Endothelial cell of hepatic sinusoid (primary cell): ENCODE measurements around the gene FBXO47.

Source experiments
- in situ Hi-C: cut with HindIII; loops from 2 replicates; pipeline ENCODE4 v1.10.0; 2017; ENCODE audit warnings: low sequenced_read_pairs

FBXO47 gene

GRCh38 chr17:38907930-38908675 is 59.1 kb downstream of the FBXO47 start:
- in situ Hi-C loops = no loop called here

DNA sequence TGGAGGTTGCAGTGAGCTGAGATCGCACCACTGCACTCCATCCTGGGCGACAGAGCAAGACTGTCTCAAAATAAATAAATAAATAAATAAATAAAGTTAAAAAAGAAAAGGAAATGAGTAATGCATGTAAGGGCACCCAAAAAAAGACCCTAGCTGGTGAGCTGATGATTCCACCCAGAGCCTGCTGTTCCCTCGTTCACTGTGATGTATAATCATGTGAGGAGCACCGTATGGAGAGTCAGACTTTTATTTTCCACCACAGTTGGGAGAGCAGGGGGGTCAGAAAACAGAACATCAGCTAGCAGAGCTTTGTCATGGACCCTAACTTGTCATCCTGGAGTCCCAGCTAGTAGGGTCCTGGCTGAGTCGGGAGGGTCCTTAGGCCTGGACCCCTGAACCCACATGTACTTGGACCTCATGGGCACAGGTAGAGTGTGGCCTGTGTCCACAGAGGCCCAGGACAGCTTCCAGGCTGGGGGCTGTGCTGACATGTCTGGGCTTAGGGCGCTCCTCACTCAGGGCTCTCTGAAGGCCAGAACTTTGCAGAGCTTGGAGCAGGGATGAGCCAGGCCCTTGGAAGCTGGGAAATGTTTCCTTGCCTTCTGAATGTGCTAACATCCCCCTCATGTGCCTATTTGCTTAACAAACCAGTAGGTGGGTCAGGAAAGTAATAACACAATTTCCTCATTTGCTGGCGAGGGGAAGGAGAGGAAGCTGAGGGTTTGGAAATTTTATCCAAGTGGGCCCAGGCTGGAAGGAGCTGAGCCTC is 60.6 kb downstream of the FBXO47 start:
- in situ Hi-C loops = no loop called here

DNA sequence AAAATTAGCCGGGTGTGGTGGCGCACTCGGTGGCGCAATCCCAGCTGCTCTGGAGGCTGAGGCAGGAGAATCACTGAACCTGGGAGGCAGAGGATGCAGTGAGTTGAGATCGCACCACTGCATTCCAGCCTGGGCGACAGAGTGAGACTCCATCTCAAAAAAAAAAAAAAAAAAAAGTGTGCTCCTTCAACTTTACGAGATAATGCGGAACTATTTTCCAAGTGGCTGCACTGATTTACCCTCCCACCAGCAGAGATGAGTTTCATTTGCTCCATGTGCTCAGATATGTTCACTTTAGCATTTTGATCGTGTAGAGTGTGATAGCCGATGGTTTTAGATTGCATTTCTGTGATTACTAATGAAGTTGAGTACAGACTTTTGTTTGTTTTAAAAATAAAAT is 61.8 kb downstream of the FBXO47 start:
- in situ Hi-C loops = no loop called here

DNA sequence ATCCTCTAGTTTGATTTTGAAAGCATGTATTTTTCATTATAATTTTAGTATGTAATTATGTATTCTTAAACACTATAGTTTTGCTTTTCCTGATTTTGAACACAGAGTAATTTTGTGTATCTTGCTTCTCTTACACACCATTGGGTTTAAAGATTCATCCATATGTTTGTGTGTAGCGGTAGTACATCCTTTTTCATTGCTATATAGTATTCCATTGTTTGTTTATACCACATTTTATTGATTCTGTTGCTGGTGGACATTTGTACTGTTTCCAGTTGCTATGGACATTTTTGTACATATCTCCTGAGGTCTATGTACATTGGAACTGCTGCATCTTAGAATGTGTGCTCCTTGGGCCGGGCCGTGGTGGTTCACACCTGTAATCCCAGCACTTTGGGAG is 62.3 kb downstream of the FBXO47 start:
- in situ Hi-C loops = no loop called here

DNA sequence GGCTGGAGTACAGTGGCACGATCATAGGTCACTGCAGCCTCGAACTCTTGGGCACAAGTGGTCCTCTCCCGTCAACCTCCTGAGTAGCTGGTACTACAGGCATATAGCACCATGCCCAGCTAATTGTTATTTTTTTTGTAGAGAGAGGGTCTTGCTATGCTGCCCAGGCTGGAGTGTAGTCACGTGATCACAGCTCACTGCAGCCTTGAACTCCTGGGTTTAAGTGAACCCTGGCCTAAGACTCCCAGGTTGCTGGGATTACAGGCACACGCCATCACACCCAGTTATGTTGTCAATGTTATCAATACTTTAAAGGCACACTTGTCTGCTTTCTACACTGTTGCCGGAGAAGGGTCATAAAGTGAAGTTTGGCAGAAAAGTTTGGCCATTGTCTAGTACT is 63.8 kb downstream of the FBXO47 start:
- in situ Hi-C loops = no loop called here

GRCh38 chr17:38900978-38901656 is 66.1 kb downstream of the FBXO47 start:
- in situ Hi-C loops = no loop called here

GRCh38 chr17:38899421-38899820 is 67.8 kb downstream of the FBXO47 start:
- in situ Hi-C loops = no loop called here

- in situ Hi-C loops = no loop called here
Observed at GRCh38 chr17:38898812-38899348, 68.3 kb downstream of the FBXO47 start.

DNA sequence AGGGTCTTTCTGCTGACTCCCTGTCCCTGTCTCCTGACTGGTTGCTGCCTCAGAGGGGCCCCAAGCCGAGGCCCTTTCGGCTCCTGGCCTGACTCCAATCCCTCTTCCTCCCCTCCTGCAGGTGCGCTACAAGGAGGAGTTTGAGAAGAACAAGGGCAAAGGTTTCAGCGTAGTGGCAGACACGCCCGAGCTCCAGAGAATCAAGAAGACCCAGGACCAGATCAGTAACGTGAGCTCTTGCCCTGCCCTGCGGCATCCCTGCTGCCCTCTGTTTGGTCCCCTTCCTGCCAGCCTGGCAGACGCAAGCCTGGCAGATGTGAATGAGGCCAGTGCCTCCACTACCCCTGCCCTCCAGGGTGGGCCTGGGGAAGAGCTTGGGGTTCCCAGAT is 68.9 kb downstream of the FBXO47 start:
- in situ Hi-C loops = no loop called here

DNA sequence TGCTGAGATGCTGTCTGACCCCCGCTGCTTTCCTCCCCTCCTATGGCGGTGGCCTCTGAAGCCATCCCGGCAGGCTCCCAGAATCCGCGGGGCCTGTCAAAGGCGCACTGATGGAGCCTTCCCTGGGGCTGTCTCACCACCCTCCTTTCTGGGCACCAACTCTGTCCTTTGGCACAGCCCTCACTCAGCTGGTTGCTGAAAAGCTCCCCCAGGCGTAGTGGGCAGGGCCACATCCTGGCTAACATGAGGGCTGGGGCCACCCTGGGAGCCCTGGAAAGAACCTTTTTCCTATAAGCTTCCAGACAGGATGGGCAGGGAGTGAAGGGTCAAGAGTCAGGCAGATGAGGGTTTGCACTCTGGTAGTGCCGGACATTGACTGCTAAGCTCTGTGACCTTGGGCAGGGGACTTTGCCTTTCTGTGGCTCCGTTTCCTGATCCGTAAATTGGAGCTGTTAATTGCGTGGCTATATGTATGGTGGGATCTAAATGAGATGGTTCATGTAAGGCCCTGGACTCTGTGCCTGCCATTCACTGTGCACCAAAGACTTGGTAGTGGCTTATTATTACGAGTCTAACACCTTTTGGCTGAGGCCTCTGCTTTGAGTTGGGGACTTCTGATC is 69.4 kb downstream of the FBXO47 start:
- in situ Hi-C loops = no loop called here

DNA sequence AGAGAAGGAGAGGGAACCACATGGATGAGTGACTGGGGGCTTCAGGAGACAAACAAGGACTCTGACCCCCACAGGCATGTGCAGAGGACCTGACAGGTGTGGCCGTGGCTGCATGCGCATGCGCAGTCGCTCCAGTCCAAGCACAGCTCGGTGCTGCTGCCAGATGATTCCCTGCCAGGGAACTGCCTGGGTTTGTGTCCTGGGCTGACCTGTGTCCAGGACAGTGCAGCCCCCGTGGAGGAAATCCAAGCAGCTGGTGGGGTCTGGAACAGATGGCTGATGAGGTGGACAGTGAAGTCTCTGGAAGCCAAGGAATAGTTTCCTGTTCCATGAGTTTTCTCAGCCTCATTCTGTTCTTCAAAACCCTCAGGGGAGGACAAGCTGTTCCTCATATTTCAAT is 70.0 kb downstream of the FBXO47 start:
- in situ Hi-C loops = no loop called here

DNA sequence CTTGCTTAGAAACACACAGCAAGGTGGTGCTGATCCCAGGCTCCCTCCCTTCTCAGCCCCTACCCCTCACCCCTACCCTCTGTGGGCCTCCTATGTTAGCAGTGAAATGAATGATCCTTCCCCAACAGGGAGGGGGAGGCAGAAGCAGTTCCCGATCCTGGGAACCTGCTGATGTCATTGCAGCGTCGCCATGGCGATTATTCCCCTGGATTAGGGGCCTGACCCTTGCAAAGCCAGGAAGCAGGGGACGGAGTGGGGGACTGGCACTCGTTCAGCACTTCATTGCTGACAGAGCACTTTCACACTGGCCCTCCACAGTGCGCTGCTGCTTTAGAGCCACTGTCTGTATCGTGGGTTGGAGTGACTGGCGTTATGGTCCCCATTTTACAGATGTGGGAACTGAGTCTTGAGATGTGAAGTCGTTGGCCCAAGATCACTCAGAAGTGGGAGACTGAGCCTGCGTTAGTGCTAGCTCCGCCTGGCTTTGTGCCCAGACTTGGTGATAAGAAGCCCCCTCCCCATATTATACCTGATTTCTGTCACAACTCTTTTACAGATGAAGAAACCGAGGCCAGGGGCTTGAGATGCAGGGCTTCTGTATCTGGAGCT is 70.8 kb downstream of the FBXO47 start:
- in situ Hi-C loops = no loop called here

DNA sequence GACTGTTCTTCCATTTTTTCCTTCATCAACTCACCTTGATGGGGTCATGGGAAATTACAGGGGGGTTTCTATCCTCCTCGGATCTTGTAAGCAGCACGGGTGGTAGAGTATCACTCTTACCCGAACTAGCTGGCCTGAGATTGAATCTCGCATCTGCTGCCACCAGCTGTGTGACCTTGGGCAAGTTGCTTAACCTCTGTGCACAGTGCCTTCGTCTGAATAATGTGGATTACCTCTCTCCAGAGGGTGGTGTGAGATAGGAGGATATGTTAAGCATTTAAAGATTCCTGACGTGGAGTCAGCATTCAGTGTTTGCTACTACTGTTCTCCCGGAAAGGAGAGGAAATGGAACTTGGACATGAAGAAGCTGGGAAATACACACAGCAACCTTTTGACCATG is 72.9 kb downstream of the FBXO47 start:
- in situ Hi-C loops = no loop called here

- in situ Hi-C loops = no loop called here
Observed at GRCh38 chr17:38893607-38894006, 73.6 kb downstream of the FBXO47 start.

- in situ Hi-C loops = no loop called here
Observed at GRCh38 chr17:38893113-38893512, 74.1 kb downstream of the FBXO47 start.

DNA sequence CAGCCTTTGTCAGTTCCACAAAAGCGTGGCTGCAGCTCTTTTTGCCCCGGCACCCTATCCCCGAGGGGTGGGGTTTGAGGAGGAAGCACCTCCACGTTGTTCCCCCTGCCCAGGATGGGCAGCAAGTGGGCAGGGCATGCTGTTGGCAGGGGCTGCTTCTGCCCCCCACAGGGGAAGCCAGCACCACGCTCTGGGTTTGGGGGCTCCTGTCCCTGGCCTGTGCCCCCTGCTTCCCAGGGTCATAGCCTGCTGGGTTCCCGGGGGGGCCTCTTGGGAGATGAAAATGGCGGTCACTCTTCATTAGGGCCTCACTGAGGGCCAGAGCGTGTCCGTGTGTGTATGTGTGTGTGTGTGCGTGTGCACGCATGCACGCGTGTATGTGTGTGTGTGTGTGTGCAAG is 74.6 kb downstream of the FBXO47 start:
- in situ Hi-C loops = no loop called here

- in situ Hi-C loops = no loop called here
Observed at GRCh38 chr17:38892083-38892482, 75.1 kb downstream of the FBXO47 start.

DNA sequence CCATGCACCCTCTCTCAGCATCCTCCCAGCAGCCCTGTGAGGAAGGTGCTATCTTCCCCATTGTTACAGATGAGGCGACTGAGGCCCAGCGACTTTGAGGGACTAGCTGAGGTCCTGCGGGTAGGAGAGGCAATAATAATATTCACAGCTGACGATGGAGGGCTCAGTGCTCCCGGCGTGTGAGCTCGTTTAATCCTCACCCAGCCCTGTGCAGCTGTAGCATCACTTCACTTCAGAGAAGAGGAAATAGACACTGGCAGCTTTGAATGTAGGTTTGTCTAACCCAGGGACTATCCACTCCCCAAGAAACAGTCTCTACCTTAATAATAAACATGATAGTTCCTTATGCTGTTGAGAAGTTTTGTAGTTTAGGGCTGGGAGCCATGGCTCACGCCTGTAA is 75.8 kb downstream of the FBXO47 start:
- in situ Hi-C loops = no loop called here

DNA sequence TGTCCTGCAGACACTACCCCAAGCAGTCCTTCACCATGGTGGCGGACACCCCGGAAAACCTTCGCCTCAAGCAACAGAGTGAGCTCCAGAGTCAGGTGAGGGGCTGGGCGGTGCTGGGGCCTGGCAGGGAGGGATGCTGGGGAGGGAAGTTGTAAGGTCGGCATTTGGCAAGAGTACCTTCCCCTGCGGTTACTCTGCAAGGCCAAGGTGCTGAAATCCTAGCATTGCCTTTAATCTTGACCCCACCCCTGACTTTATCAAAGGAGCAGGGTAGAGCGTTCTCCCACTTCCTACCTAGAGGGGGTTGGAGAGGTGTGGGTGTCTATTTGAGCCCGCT is 76.8 kb downstream of the FBXO47 start:
- in situ Hi-C loops = no loop called here

DNA sequence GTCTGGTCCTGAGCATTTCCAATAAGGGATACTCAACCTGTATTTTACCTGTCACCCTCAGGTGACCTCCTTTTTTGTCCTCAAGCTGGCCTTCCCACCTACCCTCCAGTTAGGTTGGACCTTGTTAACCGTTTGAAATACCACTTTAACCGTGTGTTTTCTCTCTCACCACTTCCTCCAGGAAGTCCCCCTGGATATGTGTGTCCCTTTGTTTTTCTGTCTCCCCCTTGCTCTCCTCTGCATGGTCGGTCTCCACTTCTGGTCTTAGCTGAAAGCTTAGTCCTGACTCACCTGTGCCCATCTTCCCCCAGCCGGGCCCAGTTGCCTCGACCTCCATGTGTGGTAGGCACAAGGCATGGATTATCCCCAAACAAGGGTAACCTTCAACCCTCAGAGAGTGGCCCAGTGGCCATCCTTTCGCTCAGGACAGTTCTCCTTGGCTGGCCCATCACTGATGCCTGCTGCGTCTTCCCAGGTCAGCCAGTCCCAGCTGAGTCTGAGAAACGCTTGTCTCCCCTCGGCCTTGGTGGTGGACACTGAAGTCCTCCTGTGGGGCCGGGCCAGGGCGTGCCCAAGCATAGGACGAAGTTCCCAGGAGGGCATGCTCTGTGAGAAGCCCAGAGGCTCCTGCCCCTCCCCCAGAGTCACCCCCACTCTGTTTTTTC is 77.3 kb downstream of the FBXO47 start:
- in situ Hi-C loops = no loop called here
